K562 (cell line): ENCODE data around the gene ZGLP1. TPM values are rescaled to one million over a fixed set of nuclear protein-coding genes. Genes with fewer than 3 reads are reported as not detected.

Source experiments
- ATAC-seq: fragments of 200-7000 bp; cut with Tn5 transposase; 3 replicates; pipeline ENCODE4 v1.9.1; 2020; ENCODE audit warnings: moderate library complexity
- BruUV-seq: library from RNA; stranded (reverse); fragments of 400-500 nt; replicated peaks from 2 replicates; lab custom pipeline; 2021; lab: Mats Ljungman, UMichigan
- CTCF ChIA-PET: fragments of 300-600 bp; formaldehyde crosslinking; extraction: SDS; loops from one replicate; lab custom pipeline; 2021; ENCODE audit warnings: low intra/inter-chr PET ratio; lab: Yijun Ruan, JAX
- POLR2A ChIA-PET: fragments of 300-600, 350-650 bp; sonication (Branson Sonifier 250); formaldehyde crosslinking; extraction: SDS; loops from one replicate; lab custom pipeline; 2021; ENCODE audit warnings: antibody characterized with exemption, inconsistent platforms; lab: Yijun Ruan, JAX
- DNase-seq, 4 experiments: peaks; one replicate each; pipeline versions ENCODE4 v3.0.0 to v3.0.0-alpha.2; 2011 to 2018; ENCODE audit warnings: low spot score in 3 of 4, mixed read lengths in 3 of 4; ENCODE audit errors: extremely low read depth in 1 of 4
- FAIRE-seq: peaks from 2 replicates; lab custom pipeline; 2011; peaks lifted over from hg19 to GRCh38; lab: Jason Lieb, UNC
- H2AFZ ChIP-seq: 2 replicates; pipeline ENCODE4 v1.6.0; 2011; ENCODE audit warnings: low read depth, low read length, control low read depth, inconsistent platforms
- H3K27ac ChIP-seq: fragments of 200-600 bp; 3 replicates; pipeline ENCODE4 v1.8.0; 2011; ENCODE audit warnings: low read depth, mild to moderate bottlenecking, control low read depth, inconsistent platforms, low read length, moderate library complexity, mixed read lengths; ENCODE audit errors: extremely low read depth
- H3K27me3 ChIP-seq, 2 experiments: fragments of 300-600 bp in 1 of 2; 2 replicates in 1 of 2; 3 replicates in 1 of 2; pipeline versions ENCODE4 v1.6.0 to v1.8.0; 2011; ENCODE audit warnings: inconsistent platforms in 2 of 2, low read length in 2 of 2, mild to moderate bottlenecking in 1 of 2, mixed read lengths in 1 of 2, moderate library complexity in 1 of 2; ENCODE audit not compliant: control insufficient read depth in 2 of 2, insufficient read depth in 2 of 2
- H3K36me3 ChIP-seq: fragments of 300-600 bp; 3 replicates; pipeline ENCODE4 v1.8.0; 2011; ENCODE audit warnings: mild to moderate bottlenecking, low read length, inconsistent platforms; ENCODE audit not compliant: control insufficient read depth, insufficient read depth
- H3K4me1 ChIP-seq, 2 experiments: fragments of 200-600 bp in 1 of 2; replicated peaks in 1 of 2; 2 replicates in 1 of 2; 3 replicates in 1 of 2; pipeline versions ENCODE4 v1.5.1 to v1.8.0; 2011; ENCODE audit warnings: inconsistent platforms in 2 of 2, low read length in 2 of 2, mild to moderate bottlenecking in 1 of 2, mixed read lengths in 1 of 2, moderate library complexity in 1 of 2; ENCODE audit not compliant: control insufficient read depth in 2 of 2, insufficient read depth in 2 of 2
- H3K4me2 ChIP-seq: 2 replicates; pipeline ENCODE4 v1.6.1; 2011; ENCODE audit warnings: low read length, control low read depth, inconsistent platforms, mixed read lengths; ENCODE audit not compliant: insufficient read depth
- H3K4me3 ChIP-seq: fragments of 200-600 bp; sonication (generic), shearing (Covaris generic); 2 replicates; pipeline ENCODE4 v1.5.1; 2016; ENCODE audit warnings: control low read depth, inconsistent platforms
- H3K79me2 ChIP-seq: fragments of 200-600 bp; 3 replicates; pipeline ENCODE4 v1.8.0; 2011; ENCODE audit warnings: low read length, inconsistent platforms; ENCODE audit not compliant: control insufficient read depth, insufficient read depth
- H3K9ac ChIP-seq, 2 experiments: 2 replicates each; pipeline versions ENCODE4 v1.6.0 to v1.6.1; 2011; ENCODE audit warnings: low read depth in 2 of 2, low read length in 2 of 2, control low read depth in 1 of 2, inconsistent platforms in 1 of 2, mild to moderate bottlenecking in 1 of 2, mixed read lengths in 1 of 2; ENCODE audit not compliant: insufficient read depth in 1 of 2
- H3K9me1 ChIP-seq: one replicate; pipeline ENCODE4 v1.6.0; 2011; ENCODE audit warnings: inconsistent platforms, mild to moderate bottlenecking, low read length, moderate library complexity; ENCODE audit not compliant: control insufficient read depth, insufficient read depth
- H3K9me3 ChIP-seq: replicated peaks from 2 replicates; pipeline ENCODE4 v1.5.1; 2011; ENCODE audit warnings: low read depth, low read length, inconsistent platforms; ENCODE audit not compliant: control insufficient read depth, insufficient read depth
- H4K20me1 ChIP-seq: replicated peaks from 2 replicates; pipeline ENCODE4 v1.6.1; 2011; ENCODE audit warnings: low read length, inconsistent platforms, mixed read lengths; ENCODE audit not compliant: control insufficient read depth, insufficient read depth
- IRF2 ChIP-seq: sonication (generic); formaldehyde crosslinking; IDR thresholded peaks from 2 replicates; pipeline ENCODE4 v1.8.1; 2022; ENCODE audit warnings: mild to moderate bottlenecking, missing genetic modification reagents
- KDM1A ChIP-seq, 2 experiments: fragments of 450-650 bp; IDR thresholded peaks; 2 replicates each; pipeline ENCODE4 v1.6.1; 2016; ENCODE audit warnings: mild to moderate bottlenecking in 2 of 2
- PYGO2 ChIP-seq: fragments of 450-650 bp; IDR thresholded peaks from 2 replicates; pipeline ENCODE4 v1.6.1; 2016; ENCODE audit warnings: mild to moderate bottlenecking, missing genetic modification characterization, moderate library complexity, missing compliant biosample characterization
- RB1 ChIP-seq: fragments of 450-650 bp; IDR thresholded peaks from 2 replicates; pipeline ENCODE4 v1.6.1; 2017; ENCODE audit warnings: low read depth, mild to moderate bottlenecking
- RBM25 ChIP-seq: fragments of 200-400 bp; formaldehyde crosslinking; IDR thresholded peaks from 2 replicates; pipeline ENCODE4 v1.6.1; 2018; ENCODE audit warnings: low read length, low read depth, moderate library complexity; ENCODE audit not compliant: severe bottlenecking
- ZFP36 ChIP-seq: fragments of 150-350 bp; IDR thresholded peaks from 2 replicates; pipeline ENCODE4 v1.6.1; 2018; ENCODE audit warnings: low read length, low read depth; ENCODE audit not compliant: partially characterized antibody
- WGBS: fragments of 100-300 bp; shearing (Covaris generic); methylation state at CpG from one replicate; pipeline ENCODE4 v1.1.6; 2016; ENCODE audit warnings: low coverage, mixed read lengths; ENCODE audit not compliant: insufficient coverage; ENCODE audit errors: missing lambda C conversion rate; 5-methylcytosine and 5-hydroxymethylcytosine counted together
- in situ Hi-C: fragments of 300-500 bp; cut with MboI; formaldehyde crosslinking; loops from 4 replicates; pipeline ENCODE4 v1.15.0; 2018; ENCODE audit warnings: inconsistent platforms, mixed read lengths
- intact Hi-C: fragments of 100-400 bp; cut with micrococcal nuclease; formaldehyde crosslinking; loops from 2 replicates; pipeline ENCODE4 v1.14.2; 2022
- polyA plus RNA-seq, 8 experiments: library from polyadenylated mRNA; depleted of rRNA in 4 of 8; stranded (reverse) in 5 of 8; unstranded in 3 of 8; fragments of >200 nt; fragmentation: Nextera tagmentation in 2 of 8; fragmentation: Illumina TruSeq in 1 of 8; extraction: Ambion mirVana in 2 of 8; extraction: Trizol in 1 of 8; gene quantifications; 2 replicates each; pipeline versions ENCODE4 v1.2.1 to v1.2.3, GENCODE V29; 2011 to 2014; ENCODE audit warnings: inconsistent platforms in 1 of 8, missing spikeins in 1 of 8
- total RNA-seq, 7 experiments: library from RNA; depleted of rRNA in 6 of 7; stranded (reverse); fragments of >200 nt in 6 of 7; fragmentation: Illumina TruSeq in 2 of 7; extraction: Trizol in 2 of 7; gene quantifications; 2 replicates each; pipeline versions ENCODE4 v1.2.1 to v1.2.3, GENCODE V29; 2011 to 2021; ENCODE audit warnings: low replicate concordance in 1 of 7

ZGLP1 gene
- total and polyA plus RNA-seq, 9 of the 15 experiments (the other 6 are each of a cell fraction or from before 2014, with no cell fraction given) = 0.24 to 4.5 (median 2.2) TPM

- Histone ChIP-seq H3K27me3 (no peaks in the 10 kb centered on the region), H3K4me1 (peaks cover 9 to 52% of the 10 kb centered on the region in 2 experiments; a peak in 4 of 5 replicates), H3K9me1 (no peaks in the 10 kb centered on the region), H3K9me3 (no peaks in the 10 kb centered on the region), H2AFZ (no peak overlapping the region), H3K9ac (no peak overlapping the region; a peak in 1 of 4 replicates), H3K4me3 (no peak overlapping the region), H3K36me3 (peaks cover 60% of the 10 kb centered on the region), H3K27ac (no peak overlapping the region), H4K20me1 (no peaks in the 10 kb centered on the region; the same call in 1 of the 2 replicates), H3K4me2 (no peak overlapping the region), H3K79me2 (peaks cover 25% of the 10 kb centered on the region)
- ChIA-PET CTCF (interaction anchor here (5.5 kb wide), 1 partner anchor 133 kb away, joined by 72 read pairs; no protein-coding TSS in a partner anchor), POLR2A (interaction anchor here (0.9 kb wide), 1 partner anchor 128 kb away, joined by 3 read pairs; no protein-coding TSS in a partner anchor)
- no peak for DNase-seq
- no TSS peak for BruUV-seq
- no peak for ATAC-seq
- no peak for FAIRE-seq
- in situ Hi-C loops = no loop called here
- TF ChIP-seq RB1 (no peak), IRF2 (no peak), KDM1A (IDR thresholded peaks at IDR 0.05) (0 out of 4 replicates have a peak, but pooled peaks of 1 of the 2 experiments have one; percentile 17), RBM25 (peak; percentile 48), PYGO2 (no peak), ZFP36 (peak; percentile 91)
- intact Hi-C loops = no loop called here
- WGBS = 86% methylated on average over 7 of the region's 9 CpGs
Observed at GRCh38 chr19:10256970-10257615, 52.5 kb downstream of the ZGLP1 start.
